ENCODE measurements around the gene KLHL35.
"Not testable (repeated sequence)": the region's sequence is repeated elsewhere in the genome, so short reads cannot be mapped to it uniquely, and the experiment has no call there.

Gene KLHL35

DNA sequence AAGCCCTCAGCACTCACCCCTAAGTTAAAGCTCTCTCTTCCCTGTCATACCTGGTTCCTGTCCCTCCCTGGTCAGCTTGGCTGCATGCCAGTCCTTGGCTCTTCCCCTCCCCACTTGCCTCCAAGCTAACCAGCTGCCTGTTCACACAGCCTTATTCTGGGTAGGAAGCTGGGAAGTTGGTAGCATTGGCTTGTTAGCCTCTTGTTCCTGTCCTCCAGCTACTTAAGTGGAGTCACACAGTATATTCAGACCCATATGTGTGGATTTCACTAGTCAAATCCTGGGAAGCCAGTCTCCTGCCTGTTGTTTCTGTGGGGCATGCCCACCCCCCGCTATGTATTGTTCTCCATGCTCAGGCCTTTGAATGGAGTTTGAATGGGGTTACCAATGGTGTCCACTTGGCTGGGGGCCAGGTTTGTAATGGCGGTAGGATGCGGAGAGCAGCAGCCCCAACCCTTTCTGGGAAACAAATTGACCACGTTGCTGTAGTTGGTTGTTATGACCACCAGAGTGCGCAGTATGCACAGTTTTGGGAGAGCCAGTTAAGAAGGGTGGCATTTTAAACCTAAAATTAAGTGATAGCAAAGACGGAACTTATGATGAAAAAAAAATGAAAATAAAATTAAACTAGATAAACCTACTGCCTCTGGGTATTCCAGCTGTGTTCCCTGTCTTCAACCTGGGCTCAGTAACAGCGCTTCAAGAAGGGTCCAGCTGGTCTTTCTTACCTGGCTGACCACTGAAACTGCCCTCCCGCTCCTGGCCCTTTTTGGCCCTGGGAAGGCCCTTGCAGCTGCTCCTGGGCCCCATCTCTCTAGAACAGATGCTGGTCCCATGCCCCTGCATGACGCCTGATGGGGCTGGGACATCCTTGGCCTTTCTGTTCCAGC lies 44.4 kb downstream of the KLHL35 start:
- DNase-seq (ENCODE audit: low spot score): peak; percentile 75

GRCh38 chr11:75387736-75388294 lies 45.2 kb downstream of the KLHL35 start:
- DNase-seq (ENCODE audit: low spot score): no peak

DNA sequence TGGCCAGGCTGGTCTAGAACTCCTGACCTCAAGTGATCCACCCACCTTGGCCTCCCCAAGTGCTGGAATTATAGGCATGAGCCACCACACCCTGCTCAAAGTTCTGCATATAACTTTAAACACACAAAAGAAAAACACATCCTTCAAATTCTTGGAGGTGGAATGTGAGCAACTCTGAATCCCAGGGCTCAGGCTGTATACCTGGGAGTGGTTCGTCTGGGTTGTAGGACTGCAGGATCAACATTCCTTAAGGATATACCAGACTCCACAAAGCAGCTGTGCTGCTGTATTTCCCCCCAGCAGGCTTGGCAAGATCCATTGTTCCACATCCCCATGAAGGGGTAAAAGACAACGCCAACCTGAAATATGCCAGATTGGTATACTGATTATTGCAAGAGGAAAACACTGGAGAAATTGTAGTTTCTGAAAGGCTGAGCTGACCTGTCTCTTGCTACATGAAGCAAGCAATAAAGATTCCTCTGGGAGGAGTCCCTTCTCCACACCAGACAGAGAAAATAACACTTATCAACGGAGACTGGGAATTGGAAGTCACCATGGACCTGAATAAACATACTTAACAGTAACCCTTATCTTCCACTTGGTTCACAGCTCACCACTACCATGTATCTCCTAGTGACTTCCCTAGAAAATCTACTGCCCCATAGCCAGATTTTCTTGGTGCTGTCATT lies 45.9 kb downstream of the KLHL35 start:
- no peak for DNase-seq (ENCODE audit: low spot score)

- peak; percentile 77 for DNase-seq (ENCODE audit: low spot score)
These were observed 48.4 kb downstream of the KLHL35 start for GRCh38 chr11:75384438-75385080.

DNA sequence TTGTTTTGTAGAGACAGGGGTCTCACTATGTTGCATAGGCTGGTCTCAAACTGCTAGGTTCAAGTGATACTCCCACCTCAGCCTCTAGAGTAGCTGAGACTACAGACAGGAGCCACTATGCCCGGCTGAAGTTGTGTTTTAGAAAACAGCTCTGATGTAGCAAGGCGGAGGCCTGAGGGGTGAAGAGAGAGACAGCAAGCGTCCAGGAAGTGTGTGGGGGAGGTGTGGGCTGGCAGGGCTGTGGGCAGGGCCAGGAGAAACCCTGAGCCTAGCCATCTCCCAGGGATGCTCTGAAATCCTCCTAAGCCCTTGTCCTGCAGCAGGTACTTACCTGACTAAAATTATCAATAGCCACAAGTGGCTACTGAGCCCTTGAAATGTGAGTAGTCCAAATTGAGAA lies 49.8 kb downstream of the KLHL35 start:
- DNase-seq (ENCODE audit: low spot score): peak; percentile 65

GRCh38 chr11:75380716-75381420 lies 52.1 kb downstream of the KLHL35 start:
- no peak for DNase-seq (ENCODE audit: low spot score)

DNA sequence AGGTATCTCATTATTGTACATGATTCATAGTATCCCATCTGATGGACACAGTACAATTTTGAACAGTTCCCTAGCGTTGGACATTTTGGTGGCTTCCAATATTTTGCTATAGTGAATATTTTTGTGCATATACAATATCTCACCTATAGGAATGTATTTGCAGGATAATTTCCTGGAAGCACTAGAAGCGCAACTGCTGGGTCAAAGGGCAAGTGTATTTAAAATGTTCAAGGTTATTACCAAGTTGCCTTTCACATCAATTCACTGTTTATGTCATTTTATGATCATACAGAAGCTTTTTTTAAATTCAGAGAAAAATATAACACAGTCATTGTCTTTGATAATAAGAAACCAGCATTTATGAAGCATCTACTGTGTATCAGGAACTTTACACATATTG lies 52.8 kb downstream of the KLHL35 start:
- no peak for DNase-seq (ENCODE audit: low spot score)

DNA sequence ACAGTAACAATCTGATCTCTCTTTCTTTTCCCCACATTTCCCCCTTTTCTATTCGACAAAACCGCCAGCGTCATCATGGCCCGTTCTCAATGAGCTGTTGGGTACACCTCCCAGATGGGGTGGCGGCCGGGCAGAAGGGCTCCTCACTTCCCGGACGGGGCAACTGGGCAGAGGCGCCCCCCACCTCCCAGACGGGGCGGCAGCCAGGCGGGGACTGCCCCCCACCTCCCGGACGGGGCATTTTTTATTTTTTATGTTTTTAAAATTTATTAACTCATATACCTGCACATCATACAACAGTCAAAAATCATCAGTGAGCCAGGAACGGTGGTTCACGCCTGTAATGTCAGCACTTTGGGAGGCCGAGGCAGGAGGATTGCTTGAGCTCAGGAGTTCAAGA lies 54.2 kb downstream of the KLHL35 start:
- not testable (repeated sequence) for DNase-seq (ENCODE audit: low spot score)

DNA sequence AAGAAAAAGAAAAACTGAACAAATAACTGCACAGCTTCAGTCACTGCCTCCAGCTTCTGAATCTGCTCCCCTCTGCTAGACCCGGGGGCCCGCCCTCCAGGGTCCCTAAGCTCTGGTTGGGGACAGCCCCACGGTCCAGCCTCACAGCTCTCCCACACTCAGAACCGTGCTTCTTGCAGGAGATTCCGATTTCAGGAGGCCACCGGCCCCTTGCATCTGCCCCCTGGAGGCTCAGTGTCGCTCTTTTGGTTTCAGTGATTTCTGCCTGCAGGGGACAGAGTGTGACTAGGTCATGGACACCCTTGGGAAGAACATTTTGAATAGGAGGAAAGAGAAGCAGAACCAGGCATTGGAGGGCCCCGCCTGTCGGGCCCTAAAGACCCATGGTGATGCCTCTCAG lies 56.8 kb downstream of the KLHL35 start:
- no peak for DNase-seq (ENCODE audit: low spot score)

DNA sequence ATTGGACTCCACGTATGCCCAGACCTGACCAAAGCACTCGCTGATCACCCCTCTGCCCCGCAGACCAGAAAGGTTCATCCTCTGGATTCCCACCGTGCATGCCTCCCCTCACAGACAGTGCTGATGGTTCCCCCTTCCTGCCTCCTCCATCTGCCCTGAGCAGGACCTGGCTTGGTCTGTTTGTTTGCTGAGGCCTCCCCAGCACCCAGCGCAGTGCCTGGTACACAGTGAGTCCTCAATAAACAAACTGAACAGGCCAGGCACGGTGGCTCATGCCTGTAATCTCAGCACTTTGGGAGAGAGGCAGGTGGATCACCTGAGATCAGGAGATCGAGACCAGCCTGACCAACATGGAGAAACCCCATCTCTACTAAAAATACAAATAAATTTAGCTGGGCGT lies 57.4 kb downstream of the KLHL35 start:
- no peak for DNase-seq (ENCODE audit: low spot score)

DNA sequence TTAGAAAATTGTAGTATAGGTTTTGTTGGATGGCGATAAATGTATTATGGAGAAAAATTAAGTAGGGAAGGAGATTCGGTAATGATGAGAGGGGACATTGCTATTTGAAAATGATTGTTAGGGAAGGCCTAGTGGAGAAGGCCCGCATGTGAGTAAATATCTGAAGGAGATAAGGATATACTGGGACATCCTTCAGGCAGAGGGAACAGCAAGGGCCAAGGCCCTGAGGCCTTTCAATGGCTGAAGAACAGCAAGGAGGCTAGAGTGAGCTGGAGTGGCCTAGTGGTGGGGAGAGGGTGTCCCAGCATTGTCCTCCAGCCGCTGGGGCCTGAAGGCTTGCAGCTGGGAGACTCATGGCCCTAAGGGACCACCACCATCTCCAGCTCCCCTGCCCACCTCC lies 58.4 kb downstream of the KLHL35 start:
- no peak for DNase-seq (ENCODE audit: low spot score)

- DNase-seq (ENCODE audit: low spot score): no peak
These were observed 59.8 kb downstream of the KLHL35 start for GRCh38 chr11:75373201-75373600.

Data from CD4-positive, alpha-beta T cell treated with Interleukin-6 at 100 ng/mL for 8 hours (primary cell).